HEK293 (cell line): Measurements from ENCODE around the gene PDZD8.

Experiments
- CTCF ChIA-PET: fragments of 350-600 bp; formaldehyde crosslinking; extraction: SDS; loops from one replicate; lab custom pipeline; 2021; ENCODE audit warnings: antibody characterized with exemption; lab: Yijun Ruan, JAX
- POLR2A ChIA-PET: fragments of 300-600 bp; formaldehyde crosslinking; extraction: SDS; loops from one replicate; lab custom pipeline; 2020; ENCODE audit warnings: antibody characterized with exemption, inconsistent platforms; lab: Yijun Ruan, JAX
- H3K27ac ChIP-seq: fragments of 200-500 bp; sonication (Bioruptor generic); 2 replicates; pipeline ENCODE4 v1.5.1; 2014; ENCODE audit warnings: low read depth, low read length, control low read depth, inconsistent platforms; ENCODE audit errors: extremely low read depth
- H3K36me3 ChIP-seq, 2 experiments: fragments of 200-500 bp in 1 of 2; sonication (Bioruptor generic) in 1 of 2; 1 replicate in 1 of 2; 2 replicates in 1 of 2; pipeline ENCODE4 v1.5.1; 2014 to 2017; ENCODE audit warnings: inconsistent platforms in 2 of 2, low read length in 2 of 2; ENCODE audit not compliant: control insufficient read depth in 2 of 2, insufficient read depth in 1 of 2
- H3K4me1 ChIP-seq: fragments of 200-500 bp; sonication (Bioruptor generic); 2 replicates; pipeline ENCODE4 v1.5.1; 2014; ENCODE audit warnings: mild to moderate bottlenecking, low read length, inconsistent platforms; ENCODE audit not compliant: control insufficient read depth, insufficient read depth
- H3K4me3 ChIP-seq: 2 replicates; pipeline ENCODE4 v1.5.1; 2011; ENCODE audit warnings: low read depth, mild to moderate bottlenecking, control low read depth, low read length, moderate library complexity
- H3K9me3 ChIP-seq: fragments of 200-500 bp; sonication (Bioruptor generic); 2 replicates; pipeline ENCODE4 v1.5.1; 2014; ENCODE audit warnings: low read depth, low read length, inconsistent platforms; ENCODE audit not compliant: control insufficient read depth, insufficient read depth
- GLI2 ChIP-seq: fragments of 450-650 bp; formaldehyde crosslinking; IDR thresholded peaks from 2 replicates; pipeline ENCODE4; 2017; ENCODE audit warnings: missing biosample characterization, missing genetic modification characterization, low read depth, borderline replicate concordance
- IKZF3 ChIP-seq: fragments of 450-650 bp; IDR thresholded peaks from 2 replicates; pipeline ENCODE4 v1.5.0; 2018; ENCODE audit warnings: missing biosample characterization, mild to moderate bottlenecking, missing genetic modification characterization, moderate library complexity
- KLF10 ChIP-seq: fragments of 450-650 bp; IDR thresholded peaks from 2 replicates; pipeline ENCODE4 v1.5.1; 2018; ENCODE audit warnings: missing biosample characterization, mild to moderate bottlenecking, missing genetic modification characterization
- MZF1 ChIP-seq: fragments of 450-650 bp; formaldehyde crosslinking; IDR thresholded peaks from 2 replicates; pipeline ENCODE4 v1.5.1; 2017; ENCODE audit warnings: missing biosample characterization, missing genetic modification characterization, borderline replicate concordance
- OSR2 ChIP-seq: fragments of 450-650 bp; formaldehyde crosslinking; IDR thresholded peaks from 2 replicates; pipeline ENCODE4 v1.5.1; 2016; ENCODE audit warnings: missing biosample characterization, missing genetic modification characterization
- PRDM1 ChIP-seq: fragments of 450-650 bp; formaldehyde crosslinking; IDR thresholded peaks from 2 replicates; pipeline ENCODE4; 2016; ENCODE audit warnings: missing biosample characterization, missing genetic modification characterization
- PRDM6 ChIP-seq: fragments of 450-650 bp; formaldehyde crosslinking; IDR thresholded peaks from 2 replicates; pipeline ENCODE4 v1.5.1; 2017; ENCODE audit warnings: missing biosample characterization, missing genetic modification characterization
- SCRT2 ChIP-seq: fragments of 450-650 bp; formaldehyde crosslinking; IDR thresholded peaks from 2 replicates; pipeline ENCODE4 v1.5.1; 2016; ENCODE audit warnings: missing biosample characterization, missing genetic modification characterization
- SP2 ChIP-seq: fragments of 450-650 bp; formaldehyde crosslinking; IDR thresholded peaks from 2 replicates; pipeline ENCODE4 v1.5.1; 2016; ENCODE audit warnings: missing biosample characterization, missing genetic modification characterization
- SP7 ChIP-seq: fragments of 450-650 bp; formaldehyde crosslinking; IDR thresholded peaks from 2 replicates; pipeline ENCODE4 v1.5.1; 2016; ENCODE audit warnings: missing biosample characterization, missing genetic modification characterization
- ZNF221 ChIP-seq: fragments of 450-650 bp; formaldehyde crosslinking; IDR thresholded peaks from 2 replicates; pipeline ENCODE4 v1.5.1; 2017; ENCODE audit warnings: missing biosample characterization, missing genetic modification characterization, borderline replicate concordance
- ZNF223 ChIP-seq: fragments of 450-650 bp; formaldehyde crosslinking; IDR thresholded peaks from 2 replicates; pipeline ENCODE4 v1.5.1; 2016; ENCODE audit warnings: missing biosample characterization, missing genetic modification characterization
- ZNF266 ChIP-seq: fragments of 450-650 bp; formaldehyde crosslinking; IDR thresholded peaks from 2 replicates; pipeline ENCODE4 v1.5.1; 2016; ENCODE audit warnings: missing biosample characterization, missing genetic modification characterization, low read depth
- ZNF366 ChIP-seq: fragments of 450-650 bp; formaldehyde crosslinking; conservative IDR thresholded peaks from 2 replicates; pipeline ENCODE4 v1.5.1; 2016; ENCODE audit warnings: missing biosample characterization, missing genetic modification characterization
- ZNF501 ChIP-seq: fragments of 450-650 bp; formaldehyde crosslinking; IDR thresholded peaks from 2 replicates; pipeline ENCODE4 v1.5.1; 2016; ENCODE audit warnings: missing biosample characterization, missing genetic modification characterization
- ZNF623 ChIP-seq: fragments of 450-650 bp; formaldehyde crosslinking; IDR thresholded peaks from 2 replicates; pipeline ENCODE4 v1.5.1; 2016; ENCODE audit warnings: missing biosample characterization, missing genetic modification characterization
- ZNF629 ChIP-seq: fragments of 450-650 bp; formaldehyde crosslinking; IDR thresholded peaks from 2 replicates; pipeline ENCODE4 v1.5.1; 2017; ENCODE audit warnings: missing biosample characterization, missing genetic modification characterization
- ZNF660 ChIP-seq: fragments of 450-650 bp; IDR thresholded peaks from 2 replicates; pipeline ENCODE4 v1.5.1; 2018; ENCODE audit warnings: missing biosample characterization, mild to moderate bottlenecking, missing genetic modification characterization
- ZNF664 ChIP-seq: fragments of 450-650 bp; formaldehyde crosslinking; IDR thresholded peaks from 2 replicates; pipeline ENCODE4 v1.5.1; 2016; ENCODE audit warnings: missing biosample characterization, missing genetic modification characterization
- ZNF792 ChIP-seq: fragments of 450-650 bp; formaldehyde crosslinking; IDR thresholded peaks from 2 replicates; pipeline ENCODE4 v1.5.1; 2016; ENCODE audit warnings: missing biosample characterization, missing genetic modification characterization
- ZSCAN5A ChIP-seq: fragments of 450-650 bp; formaldehyde crosslinking; IDR thresholded peaks from 2 replicates; pipeline ENCODE4 v1.5.1; 2016; ENCODE audit warnings: missing biosample characterization, missing genetic modification characterization
- TF ChIP-seq, protein P1 (sequence below): fragments of 450-650 bp; formaldehyde crosslinking; IDR thresholded peaks from 2 replicates; pipeline ENCODE4 v1.5.0; 2017; ENCODE audit warnings: missing biosample characterization, missing genetic modification characterization, borderline replicate concordance

Gene PDZD8

GRCh38 chr10:117366741-117367140, 8.5 kb downstream of the PDZD8 start:
- TF ChIP-seq MZF1 (tag by site-specific recombination) (peak; percentile 34; the same call in 1 of the 2 replicates), ZNF223 (tag by site-specific recombination) (no peak), PRDM6 (peak; percentile 48; the same call in 1 of the 2 replicates)
- TF ChIP-seq, all 188 proteins: peak for 2
- Histone ChIP-seq H3K4me1 (peaks cover 39% of the 10 kb centered on the region), H3K36me3 (no peaks in the 10 kb centered on the region; a peak in 1 of 3 replicates), H3K27ac (no peak overlapping the region), H3K9me3 (no peaks in the 10 kb centered on the region), H3K4me3 (no peak overlapping the region)
- ChIA-PET POLR2A (no interaction called here), CTCF (interaction anchor here (0.6 to 1.0 kb wide), 6 partner anchors 12 to 1950 kb away, joined by 3 to 7 read pairs (median 3); no protein-coding TSS in a partner anchor)

GRCh38 chr10:117365612-117366011, 9.6 kb downstream of the PDZD8 start:
- Histone ChIP-seq H3K4me3 (no peak overlapping the region), H3K9me3 (no peaks in the 10 kb centered on the region), H3K4me1 (peaks cover 49% of the 10 kb centered on the region)
- CTCF ChIA-PET: interaction anchor here (0.6 to 1.0 kb wide), 3 partner anchors 66 to 745 kb away, joined by 3 read pairs; partner anchors contain the start of gene PNLIPRP2
- TF ChIP-seq ZNF629 (0 out of 2 replicates have a peak, but pooled peaks have one; percentile 34), ZNF366 (peak; percentile 73), PRDM1 (tag by site-specific recombination) (peak; percentile 57; the same call in 1 of the 2 replicates), PRDM6 (peak; percentile 92), ZNF501 (tag by site-specific recombination) (no peak), OSR2 (tag by site-specific recombination) (peak; percentile 76; the same call in 1 of the 2 replicates), SP7 (tag by site-specific recombination) (peak; percentile 91), ZNF664 (tag by site-specific recombination) (peak; percentile 41; the same call in 1 of the 2 replicates), ZNF221 (tag by site-specific recombination) (no peak)
- TF ChIP-seq, all 188 proteins: peak for 7
- Histone ChIP-seq H3K36me3 (no peaks in the 10 kb centered on the region; a peak in 1 of 3 replicates), H3K27ac (no peak overlapping the region)
- POLR2A ChIA-PET: no interaction called here

DNA sequence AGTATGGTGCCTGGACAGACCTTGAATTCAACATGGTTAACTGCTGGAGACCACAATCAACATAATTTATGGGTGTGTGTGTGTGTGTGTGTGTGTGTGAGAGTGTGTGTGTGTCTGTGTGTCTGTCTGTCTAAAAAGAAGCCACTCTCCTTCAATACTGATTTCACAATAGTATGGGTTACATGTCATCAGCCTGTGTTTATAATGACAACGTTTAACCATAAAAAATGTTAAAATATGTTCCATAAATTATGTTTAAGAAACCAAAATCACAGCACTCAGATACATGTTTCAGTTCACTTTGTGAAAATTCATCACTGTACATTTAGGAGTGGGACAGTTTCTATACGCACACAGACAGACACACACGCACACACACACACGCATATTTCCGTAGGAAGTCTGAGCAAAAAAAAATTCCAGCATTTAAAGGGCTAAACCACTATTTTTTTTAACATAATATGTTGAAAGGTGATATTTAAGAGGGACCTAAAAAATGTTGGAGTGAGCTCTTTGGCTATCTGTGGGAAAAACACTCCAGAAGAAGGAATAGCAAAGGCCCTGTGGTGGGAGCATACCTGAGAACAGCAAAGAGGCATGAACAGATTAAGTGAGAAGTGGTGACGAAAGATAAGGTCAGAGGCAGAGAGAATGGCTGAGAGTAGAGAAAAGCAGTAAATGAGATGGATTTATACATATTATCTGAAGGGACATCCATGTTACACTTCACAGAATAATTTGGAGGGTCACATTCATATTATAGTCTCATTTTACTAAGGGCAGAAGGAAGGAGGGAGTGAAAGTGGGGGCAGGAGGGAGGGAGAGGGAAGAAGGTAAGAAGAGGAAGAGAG, 10.9 kb downstream of the PDZD8 start:
- peaks cover 57% of the 10 kb centered on the region for H3K4me1 ChIP-seq
- no peaks in the 10 kb centered on the region; a peak in 1 of 3 replicates for H3K36me3 ChIP-seq
- CTCF ChIA-PET: no interaction called here
- H3K9me3 ChIP-seq: no peaks in the 10 kb centered on the region
- POLR2A ChIA-PET: no interaction called here
- no peak overlapping the region for H3K4me3 ChIP-seq
- H3K27ac ChIP-seq: peak overlapping the region; percentile 40; the same call in 1 of the 2 replicates
- no peak for TF ChIP-seq GLI2
- TF ChIP-seq ZNF266 (tag by site-specific recombination): no peak
- TF ChIP-seq SCRT2: no peak
- peak; percentile 53; the same call in 1 of the 2 replicates for TF ChIP-seq IKZF3 (tag by site-specific recombination)
- peak; percentile 89 for TF ChIP-seq ZNF623 (tag by site-specific recombination)
- TF ChIP-seq ZSCAN5A: no peak
- TF ChIP-seq SP2: no peak
- TF ChIP-seq ZNF660 (tag by site-specific recombination): no peak
- TF ChIP-seq ZNF792 (tag by site-specific recombination): no peak
- no peak for TF ChIP-seq KLF10 (tag by site-specific recombination)
- TF ChIP-seq, protein P1, sequence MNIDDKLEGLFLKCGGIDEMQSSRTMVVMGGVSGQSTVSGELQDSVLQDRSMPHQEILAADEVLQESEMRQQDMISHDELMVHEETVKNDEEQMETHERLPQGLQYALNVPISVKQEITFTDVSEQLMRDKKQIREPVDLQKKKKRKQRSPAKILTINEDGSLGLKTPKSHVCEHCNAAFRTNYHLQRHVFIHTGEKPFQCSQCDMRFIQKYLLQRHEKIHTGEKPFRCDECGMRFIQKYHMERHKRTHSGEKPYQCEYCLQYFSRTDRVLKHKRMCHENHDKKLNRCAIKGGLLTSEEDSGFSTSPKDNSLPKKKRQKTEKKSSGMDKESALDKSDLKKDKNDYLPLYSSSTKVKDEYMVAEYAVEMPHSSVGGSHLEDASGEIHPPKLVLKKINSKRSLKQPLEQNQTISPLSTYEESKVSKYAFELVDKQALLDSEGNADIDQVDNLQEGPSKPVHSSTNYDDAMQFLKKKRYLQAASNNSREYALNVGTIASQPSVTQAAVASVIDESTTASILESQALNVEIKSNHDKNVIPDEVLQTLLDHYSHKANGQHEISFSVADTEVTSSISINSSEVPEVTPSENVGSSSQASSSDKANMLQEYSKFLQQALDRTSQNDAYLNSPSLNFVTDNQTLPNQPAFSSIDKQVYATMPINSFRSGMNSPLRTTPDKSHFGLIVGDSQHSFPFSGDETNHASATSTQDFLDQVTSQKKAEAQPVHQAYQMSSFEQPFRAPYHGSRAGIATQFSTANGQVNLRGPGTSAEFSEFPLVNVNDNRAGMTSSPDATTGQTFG: no peak
